ENCODE measurements around the gene STXBP2.

GRCh38 chr19:7618771-7619510 is 18.0 kb upstream of the STXBP2 start:
- TF ChIP-seq CTCF (IDR thresholded peaks at IDR 0.05; ENCODE audit: poor library complexity) = no peak
- no peak for TF ChIP-seq EZH2phosphoT487 (IDR thresholded peaks at IDR 0.05; ENCODE audit: low read depth, severe bottlenecking, unreplicated experiment)
